ENCODE measurements around the gene MEIS2.

Gene MEIS2

DNA sequence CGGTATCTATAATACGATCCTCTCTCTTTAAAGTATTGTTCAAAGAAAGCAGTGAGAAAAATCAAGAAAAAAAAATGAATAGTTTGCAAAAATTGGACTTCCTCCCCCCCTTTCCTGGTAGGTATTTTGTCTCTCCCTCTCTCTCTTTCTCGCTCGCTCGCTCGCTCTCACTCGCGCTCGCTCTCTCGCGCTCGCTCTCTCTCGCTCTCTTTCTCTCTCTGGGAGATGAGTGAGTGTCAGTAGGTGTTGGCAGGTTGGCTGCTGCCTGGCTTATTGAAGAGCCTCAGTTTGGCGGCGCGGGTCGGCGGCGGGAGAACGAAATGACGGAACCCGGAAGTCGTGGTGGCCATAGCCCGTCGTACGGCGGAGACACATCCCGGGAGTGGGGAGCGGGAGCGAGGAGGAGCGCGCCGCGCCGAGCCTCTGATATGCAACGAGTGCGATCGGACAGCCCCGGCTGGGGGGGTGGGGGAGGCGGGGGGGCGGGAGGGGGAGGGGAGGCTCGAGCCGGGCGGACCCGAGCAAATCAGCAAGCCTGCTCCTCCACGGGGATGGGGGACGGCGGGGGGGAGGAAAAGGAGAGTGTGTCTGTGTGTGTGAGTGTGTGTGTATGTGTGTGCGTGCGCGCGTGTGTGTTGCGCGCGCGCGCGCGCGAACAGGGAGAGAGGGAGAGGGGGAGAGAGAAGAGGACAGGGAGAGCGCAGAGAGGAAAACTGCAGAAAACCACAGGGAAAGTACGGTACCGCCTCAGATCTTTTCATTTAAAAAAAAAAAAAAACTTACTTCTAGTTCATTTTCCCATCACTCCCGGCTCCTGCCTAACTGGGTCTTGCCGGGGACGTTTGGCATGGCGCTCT, at the start of gene MEIS2:
Gene MEIS2, minus strand, starts transcription at position 441 of the 857 bp plus-strand sequence. CDS start 1,083 bp downstream, outside the sequence.
- no peak for DNase-seq (ENCODE audit: low read depth, low spot score)

DNA sequence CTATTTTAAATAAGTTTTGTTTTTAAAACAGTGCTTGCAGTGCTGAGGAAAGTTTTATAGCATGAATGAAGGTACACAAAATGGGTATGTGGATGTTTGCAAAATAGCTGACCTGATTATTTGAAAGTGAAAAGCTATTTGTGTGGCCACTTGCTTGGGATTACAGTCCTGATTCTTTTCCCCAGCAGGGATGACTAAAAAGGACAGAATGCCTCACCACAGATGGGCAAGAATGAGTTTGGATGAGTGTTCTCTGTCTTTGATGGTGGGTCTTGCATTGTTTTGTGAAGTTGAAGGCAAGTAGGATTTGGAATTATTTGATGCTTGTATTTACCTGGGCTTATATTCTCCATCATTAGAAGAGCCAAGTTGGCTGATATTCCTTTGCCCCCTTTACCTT, 48.8 kb upstream of the MEIS2 start:
- no peak for DNase-seq (ENCODE audit: low read depth, low spot score)

DNA sequence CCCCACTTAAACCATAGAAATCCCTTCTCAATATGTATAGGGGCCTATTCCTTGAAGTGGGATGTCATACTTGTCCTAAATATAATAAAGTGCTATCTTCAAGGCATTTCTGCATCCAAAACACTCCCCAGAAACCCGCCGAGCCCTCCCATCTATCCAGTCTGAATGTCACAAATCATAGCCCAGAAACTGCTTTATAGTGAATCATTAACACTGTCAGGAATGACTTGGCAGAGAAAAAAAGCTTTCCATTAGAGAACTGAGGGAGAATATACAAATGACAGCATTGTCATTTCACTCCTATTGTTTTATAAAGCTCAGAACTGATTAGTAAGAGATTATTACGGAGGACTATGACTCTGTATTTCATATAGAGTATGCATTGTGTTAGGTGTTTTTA, 48.4 kb upstream of the MEIS2 start:
- no peak for DNase-seq (ENCODE audit: low read depth, low spot score)

DNA sequence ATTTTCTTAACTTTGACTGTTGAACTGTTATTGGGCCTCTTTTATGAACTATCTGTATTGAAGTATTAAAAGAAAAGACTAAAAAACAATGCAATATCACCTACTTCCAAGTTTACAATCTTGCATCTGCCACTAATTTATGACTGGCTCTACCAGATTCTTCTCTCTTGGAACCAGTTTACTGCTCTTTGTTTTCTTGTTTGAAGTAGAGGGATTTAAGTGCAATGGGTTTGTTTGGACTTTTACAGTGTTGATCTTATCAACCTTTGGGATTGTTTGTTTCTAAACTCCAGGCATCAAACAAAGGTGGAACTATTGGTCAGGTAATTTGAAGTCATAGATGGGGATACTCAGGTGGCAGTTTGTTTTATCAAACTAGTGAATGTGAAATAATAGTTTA, 43.0 kb upstream of the MEIS2 start:
- no peak for DNase-seq (ENCODE audit: low read depth, low spot score)

DNA sequence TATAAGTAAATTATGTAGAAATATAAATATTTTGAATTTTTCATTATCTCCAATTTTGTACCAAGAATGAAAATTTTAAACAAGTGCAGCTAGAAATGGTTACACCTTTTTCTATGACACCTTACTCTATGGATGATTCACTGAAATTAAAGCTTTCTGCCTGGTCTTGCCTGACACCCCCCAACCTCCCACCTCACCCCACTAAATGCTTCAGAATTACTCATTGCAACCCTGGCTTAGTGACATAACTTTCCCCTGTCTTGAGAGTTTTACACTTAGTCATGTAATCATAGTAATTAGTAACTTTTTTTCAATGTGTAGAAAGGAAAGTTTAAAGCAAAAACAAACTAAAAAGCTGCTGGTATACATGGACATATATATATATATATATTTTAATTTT, 42.0 kb upstream of the MEIS2 start:
- no peak for DNase-seq (ENCODE audit: low read depth, low spot score)

DNA sequence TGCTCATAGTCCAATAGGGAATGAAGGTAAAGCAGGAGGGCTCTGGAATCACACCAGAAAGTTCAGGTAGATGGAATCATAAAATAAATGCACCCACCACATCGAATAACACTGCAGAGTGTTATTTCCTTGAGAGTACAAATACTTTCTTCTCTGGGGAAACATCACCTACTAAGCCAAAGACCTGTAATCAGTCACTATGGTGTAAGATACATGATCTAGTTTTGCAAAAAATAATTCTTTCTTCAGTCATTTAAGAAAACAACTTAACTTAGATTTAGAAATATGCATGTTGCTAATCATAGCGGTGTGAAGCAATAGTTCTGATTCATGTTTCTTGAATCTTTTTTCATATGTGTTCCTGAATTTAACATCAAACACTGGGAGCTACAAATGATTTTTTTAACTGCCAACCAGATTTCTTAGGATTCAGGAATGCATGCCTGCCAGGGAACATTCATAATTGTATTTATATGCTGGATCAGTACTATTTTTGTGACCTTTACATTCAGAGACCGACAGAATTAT, 40.2 kb upstream of the MEIS2 start:
- no peak for DNase-seq (ENCODE audit: low read depth, low spot score)

DNA sequence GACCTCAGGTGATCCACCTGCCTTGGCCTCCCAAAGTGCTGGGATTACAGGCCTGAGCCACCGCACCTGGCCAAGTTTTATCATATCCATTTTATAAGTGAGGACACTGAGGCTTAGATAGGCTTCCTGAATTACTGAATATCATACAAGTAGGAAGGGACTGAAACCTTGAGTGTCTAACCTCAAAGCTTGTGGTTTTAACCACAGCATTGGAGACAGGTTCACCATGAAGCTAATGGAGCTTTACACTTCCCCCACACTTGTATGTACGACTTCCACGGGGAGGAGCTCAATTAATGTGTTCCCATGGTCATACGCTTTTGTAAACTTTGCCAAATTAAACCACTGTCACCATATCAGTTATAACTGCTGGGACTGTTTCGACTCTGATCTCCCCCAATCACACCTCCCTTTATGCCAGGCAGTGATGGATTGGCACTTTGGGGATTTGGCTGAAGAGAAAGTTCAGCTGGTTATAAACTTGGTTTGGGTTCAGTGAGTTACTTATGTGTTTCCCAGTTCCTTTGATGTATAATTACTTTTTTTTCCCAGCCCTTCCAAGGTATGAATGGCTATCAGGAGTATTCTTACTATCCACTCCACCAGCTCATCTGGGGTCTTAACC, 38.4 kb upstream of the MEIS2 start:
- DNase-seq (ENCODE audit: low read depth, low spot score): no peak

DNA sequence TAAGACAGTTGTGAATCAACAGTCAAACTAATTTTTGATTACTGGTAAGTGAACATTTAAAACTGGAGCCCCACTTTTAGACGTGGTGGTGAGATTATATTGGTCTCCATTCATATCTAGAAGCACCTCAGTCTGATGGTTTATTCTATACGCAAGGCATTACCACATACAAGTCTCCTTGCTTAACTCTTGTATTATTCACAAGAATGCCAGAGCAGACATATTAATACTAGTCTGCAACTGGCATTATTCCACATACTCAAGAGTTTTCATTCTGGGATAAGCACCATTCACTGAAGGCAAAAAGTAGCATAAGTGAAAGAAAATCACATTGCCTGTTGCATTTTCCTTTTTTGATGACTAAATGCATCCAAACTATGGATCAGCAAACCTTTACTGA, 36.9 kb upstream of the MEIS2 start:
- DNase-seq (ENCODE audit: low read depth, low spot score): no peak

DNA sequence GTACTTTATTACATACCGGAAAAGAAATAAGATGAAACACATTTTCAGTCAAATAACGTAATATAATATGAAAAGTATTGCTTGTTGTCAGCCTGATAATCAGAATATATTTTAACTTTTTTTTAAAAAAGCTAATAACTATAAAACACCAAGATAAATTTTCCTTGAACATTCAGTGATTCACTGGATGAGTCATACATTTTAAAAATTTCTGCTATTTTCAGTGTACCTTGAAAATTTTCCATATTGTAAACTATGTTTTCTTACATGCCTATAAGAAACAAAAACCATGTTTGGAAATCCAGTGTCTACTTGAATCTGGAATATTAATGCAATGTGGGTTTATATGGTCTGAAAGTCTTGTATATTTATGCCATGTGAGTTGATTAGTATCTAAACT, 36.3 kb upstream of the MEIS2 start:
- no peak for DNase-seq (ENCODE audit: low read depth, low spot score)

DNA sequence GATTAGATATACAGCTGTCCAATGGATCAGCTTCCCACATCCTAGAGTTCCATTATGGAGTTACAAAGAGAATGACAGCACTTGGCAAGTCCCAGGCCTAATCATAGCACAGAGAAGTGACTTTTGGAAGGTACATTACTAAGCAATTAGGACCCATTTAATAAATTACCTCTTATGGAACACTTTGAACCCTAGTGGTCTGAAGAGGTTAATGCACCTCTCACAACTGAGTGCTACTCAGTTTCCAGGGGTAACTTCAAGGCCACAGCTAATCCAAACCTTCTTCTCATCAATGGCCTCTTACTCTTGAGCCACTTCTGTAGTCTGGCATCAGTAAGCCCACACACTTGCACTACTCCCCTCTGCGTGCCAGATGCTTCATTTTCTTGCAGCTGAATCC, 34.9 kb upstream of the MEIS2 start:
- DNase-seq (ENCODE audit: low read depth, low spot score): no peak

DNA sequence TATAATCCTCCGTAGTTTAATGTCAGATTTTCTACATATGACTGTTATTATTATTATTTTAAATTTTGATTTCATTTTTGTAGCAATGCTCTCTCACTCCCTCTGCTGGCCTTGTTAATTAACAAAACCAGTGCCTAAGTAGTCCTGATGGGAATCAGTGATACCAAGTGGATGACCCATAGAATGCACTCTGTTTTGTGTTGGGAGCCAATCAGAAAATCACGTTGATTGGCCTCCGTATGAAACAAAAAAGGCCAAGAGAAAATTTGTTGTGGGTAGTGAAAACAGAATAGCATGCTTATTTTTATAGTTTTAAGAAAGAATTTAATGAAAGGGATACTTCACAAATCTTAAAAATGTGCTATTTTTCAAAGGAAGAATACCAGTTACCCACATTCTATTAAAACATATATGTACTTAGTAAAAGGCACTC, 34.4 kb upstream of the MEIS2 start:
- no peak for DNase-seq (ENCODE audit: low read depth, low spot score)

DNA sequence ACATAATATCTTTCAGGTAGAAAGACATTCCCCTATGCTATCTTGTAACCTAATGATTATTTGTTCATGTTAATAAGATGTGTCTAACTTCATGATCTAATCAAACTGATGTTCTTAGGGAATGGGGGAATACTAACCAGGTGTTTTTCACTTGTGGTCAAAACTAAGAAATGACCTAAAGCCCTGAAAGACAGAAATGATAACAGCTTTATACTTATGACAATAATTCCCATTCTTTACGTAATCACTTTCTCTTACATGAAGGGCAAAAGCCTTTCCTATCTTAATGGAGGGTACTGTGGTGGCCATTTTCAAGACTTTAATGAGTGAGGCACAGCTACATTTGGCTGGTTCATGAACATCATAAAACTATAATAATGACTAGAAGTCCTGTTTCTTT, 33.9 kb upstream of the MEIS2 start:
- DNase-seq (ENCODE audit: low read depth, low spot score): no peak

DNA sequence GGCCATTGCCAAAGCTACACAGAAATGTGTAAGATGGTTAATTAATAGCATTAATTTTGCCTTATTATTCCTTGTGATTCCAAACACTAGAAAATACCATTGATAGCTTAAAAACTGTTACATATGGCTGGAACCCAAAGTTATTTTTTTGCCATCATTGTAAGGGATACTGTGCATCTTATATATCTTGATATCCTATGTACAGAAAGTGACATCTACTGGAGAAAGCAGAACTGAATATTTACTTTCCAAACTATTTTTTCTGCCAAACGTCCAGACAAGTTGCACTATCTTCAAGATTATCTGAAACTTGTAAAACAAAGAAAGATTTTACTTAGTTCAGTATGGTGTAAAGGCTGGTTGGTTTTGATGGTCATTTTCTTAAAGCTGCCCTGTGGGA, 33.3 kb upstream of the MEIS2 start:
- DNase-seq (ENCODE audit: low read depth, low spot score): no peak

DNA sequence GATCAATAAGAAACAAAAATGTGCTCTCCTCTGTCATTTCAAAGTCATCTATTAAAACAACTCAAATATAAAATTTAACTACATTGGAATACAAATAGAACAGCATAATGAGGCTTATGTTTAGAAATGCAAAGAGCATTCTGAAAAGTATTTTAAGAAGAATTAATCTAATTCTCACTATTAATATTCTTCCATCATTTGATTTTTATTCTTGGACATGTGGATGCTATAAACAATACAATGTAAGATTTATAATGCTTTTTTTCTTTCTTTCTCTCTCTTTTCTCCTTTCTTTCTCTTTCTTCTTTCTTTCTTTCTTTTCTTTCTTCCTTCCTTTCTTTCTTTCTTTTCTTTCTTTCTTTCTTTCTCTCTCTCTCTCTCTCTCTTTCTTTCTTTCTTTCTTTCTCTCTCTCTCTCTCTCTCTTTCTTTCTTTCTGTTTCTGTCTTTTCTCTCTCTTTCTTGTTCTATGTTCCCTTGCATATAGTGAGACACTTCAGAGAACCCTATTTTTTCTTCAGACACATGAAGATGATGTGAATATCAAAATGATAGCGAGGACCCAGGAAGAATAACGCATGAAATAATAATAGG, 32.6 kb upstream of the MEIS2 start:
- DNase-seq (ENCODE audit: low read depth, low spot score): no peak

DNA sequence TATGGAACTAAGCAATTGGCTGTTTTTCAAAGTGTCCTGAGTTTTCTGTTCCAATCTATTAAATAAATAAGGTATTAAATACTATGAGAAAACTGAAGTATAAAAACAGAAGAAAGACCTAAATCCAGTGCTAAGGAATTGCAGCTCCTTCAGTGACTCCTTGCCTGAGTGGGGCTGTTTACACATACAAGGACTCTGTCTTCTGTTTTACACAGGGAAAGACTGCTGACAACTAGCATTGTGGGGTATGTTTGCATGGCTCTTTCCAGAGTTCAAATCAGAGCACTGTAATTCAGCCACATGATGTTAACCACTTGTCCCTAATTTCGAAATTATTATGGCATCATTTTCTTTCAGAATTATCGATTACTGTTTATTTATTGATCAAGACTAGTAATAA, 31.3 kb upstream of the MEIS2 start:
- DNase-seq (ENCODE audit: low read depth, low spot score): no peak

DNA sequence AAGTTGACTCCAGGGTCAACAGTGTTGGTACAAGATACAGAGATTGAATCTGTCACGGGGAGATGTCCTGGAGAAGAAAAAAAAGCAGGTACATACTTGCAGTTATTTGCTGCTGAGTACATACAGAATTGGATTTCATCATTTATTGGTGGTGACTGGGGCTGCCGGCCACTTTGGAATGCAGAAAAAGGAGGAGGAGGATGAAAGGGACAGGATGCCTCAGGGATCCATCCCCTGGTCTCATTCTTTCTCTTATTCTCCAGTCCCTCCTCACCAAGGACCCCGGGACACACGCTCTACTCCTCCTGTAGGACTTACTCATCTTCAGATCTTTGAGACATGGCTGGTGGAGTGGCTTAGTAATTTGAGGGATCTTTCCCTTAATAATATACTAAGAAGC, 30.0 kb upstream of the MEIS2 start:
- no peak for DNase-seq (ENCODE audit: low read depth, low spot score)

DNA sequence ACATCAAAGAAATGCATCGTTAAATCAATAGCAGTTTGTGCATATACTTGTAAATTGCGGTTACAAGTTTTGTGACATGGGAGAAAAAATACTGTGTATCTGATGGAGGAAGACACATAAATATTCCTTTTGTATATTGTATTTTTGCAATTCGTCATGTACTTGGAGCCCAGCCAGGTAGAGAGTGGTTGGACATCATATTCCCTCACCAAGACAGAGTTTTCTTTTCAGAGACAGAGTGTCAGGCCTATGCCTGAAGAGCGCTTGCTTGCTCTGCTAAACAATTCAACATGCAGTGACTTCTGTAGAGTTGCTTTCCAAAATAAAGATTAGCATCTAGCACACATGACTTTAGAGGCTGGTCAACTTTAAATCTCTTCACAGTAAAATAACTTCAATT, 24.8 kb upstream of the MEIS2 start:
- no peak for DNase-seq (ENCODE audit: low read depth, low spot score)

DNA sequence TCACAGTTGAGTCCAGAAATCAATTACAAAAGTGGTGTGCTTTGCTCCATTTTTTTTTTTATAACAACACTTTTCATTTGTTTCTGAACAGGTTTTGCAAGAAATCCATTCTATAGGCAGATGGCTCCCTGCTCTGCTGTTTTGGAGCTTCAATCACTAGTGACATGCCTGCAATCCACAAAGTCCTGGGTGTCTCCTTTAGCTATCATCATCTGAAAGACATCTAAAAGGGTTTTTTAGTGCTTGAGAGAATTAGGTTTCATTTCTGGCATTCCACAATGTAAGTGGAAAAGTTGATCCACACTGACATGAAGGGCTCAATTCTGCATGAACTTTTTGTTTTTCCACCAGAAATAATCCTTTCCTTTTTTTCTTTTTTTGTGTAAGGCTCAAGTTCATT, 24.0 kb upstream of the MEIS2 start:
- DNase-seq (ENCODE audit: low read depth, low spot score): no peak

DNA sequence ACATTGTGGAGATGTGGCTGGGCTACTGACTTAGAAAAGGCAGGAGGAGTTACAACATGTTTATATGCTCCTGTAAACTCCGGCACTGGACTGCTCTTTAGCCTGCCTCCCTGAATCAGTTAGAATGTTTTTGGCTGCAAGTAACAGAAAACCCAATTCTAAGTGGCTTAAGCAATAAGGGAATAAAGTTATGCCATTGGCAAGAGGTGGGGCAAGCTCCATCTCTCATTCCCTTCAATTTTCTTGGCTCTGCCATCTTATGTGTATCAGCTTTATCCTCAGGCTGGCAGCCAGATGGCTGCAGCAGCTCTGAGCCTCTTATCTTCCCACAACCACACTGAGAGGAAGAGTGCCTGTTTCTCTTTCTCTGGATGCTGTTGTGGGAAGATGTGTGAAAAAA, 22.4 kb upstream of the MEIS2 start:
- no peak for DNase-seq (ENCODE audit: low read depth, low spot score)

DNA sequence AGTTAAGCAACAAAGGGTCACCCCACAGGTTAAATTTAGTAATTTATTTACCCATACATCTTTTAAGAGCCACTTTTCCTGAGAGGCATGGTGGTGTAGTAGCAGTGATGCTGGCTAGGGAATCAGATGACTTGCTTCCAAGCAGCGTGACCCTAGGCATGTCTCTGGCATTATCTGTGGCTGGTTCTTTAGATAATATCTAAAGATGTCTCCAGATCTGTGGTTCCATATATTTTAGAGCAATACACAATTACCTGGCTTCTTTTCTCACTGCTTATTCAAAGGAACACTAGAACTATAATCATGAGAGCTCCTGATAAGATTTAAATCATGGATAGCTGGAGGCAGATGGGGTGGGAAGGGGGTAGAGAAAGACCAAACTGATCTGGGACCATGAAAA, 21.1 kb upstream of the MEIS2 start:
- no peak for DNase-seq (ENCODE audit: low read depth, low spot score)

DNA sequence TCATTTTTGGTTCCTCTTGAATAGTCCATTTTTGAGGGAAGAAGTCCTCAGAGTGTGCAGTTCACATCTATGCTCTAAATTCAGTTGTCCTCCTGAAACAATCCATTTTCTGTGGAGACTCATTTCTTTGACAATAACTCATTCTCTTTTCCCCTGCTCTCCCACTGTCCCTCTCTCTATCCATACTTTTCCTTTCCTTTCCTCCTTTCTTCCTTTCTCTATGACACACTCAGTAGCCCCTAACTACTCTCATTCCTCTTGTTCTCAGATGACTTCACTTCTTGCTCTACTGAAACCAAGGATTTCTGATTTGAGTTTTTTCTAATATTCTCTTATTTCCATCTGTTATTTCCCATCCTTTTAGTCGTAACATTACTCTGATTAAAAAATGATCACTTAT, 16.7 kb upstream of the MEIS2 start:
- no peak for DNase-seq (ENCODE audit: low read depth, low spot score)

DNA sequence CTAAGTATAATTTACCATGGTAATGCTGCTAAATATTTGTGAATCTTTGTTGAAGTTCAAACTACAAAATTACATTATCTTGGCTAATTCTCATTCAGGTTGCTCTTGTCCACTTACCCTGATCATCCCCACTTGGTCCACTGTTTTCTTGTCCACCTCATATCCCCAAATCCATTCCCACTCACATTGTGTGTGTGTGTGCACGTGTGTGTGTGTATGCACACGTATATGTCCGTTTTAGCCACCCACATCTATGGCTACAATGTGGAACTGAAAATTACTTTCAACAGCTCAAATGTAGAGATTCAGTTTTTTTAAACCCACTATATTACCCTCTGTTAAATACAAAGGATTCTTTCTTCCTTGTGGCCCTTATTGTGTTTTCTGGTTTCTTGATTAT, 15.2 kb upstream of the MEIS2 start:
- DNase-seq (ENCODE audit: low read depth, low spot score): no peak

Measured in iPS DF 19.7 (cell line).